ENCODE results near the gene ACOX3. TPM values are rescaled to one million over a fixed set of nuclear protein-coding genes. Genes with fewer than 3 reads are reported as not detected.

The ACOX3 gene
- polyA plus RNA-seq, 2 of the 4 experiments (the other 2 are of a cell fraction): 4.9 to 8.2 TPM

GRCh38 chr4:8381814-8382581 lies 58.5 kb downstream of the ACOX3 start (continued):
- TF ChIP-seq REST (IDR thresholded peaks at IDR 0.05): no peak
- no peak for TF ChIP-seq MAZ (IDR thresholded peaks at IDR 0.05; ENCODE audit: borderline replicate concordance, low read depth, low read length)
- no peak for TF ChIP-seq ZC3H11A (IDR thresholded peaks at IDR 0.05)
- no peak for TF ChIP-seq RNF2 (IDR thresholded peaks at IDR 0.05; ENCODE audit: borderline replicate concordance, low read depth)
- no peak for TF ChIP-seq FOSB (CRISPR knock-in tag; IDR thresholded peaks at IDR 0.05)
- TF ChIP-seq EHF (CRISPR knock-in tag; IDR thresholded peaks at IDR 0.05): no peak
- no peak for TF ChIP-seq MAFK (IDR thresholded peaks at IDR 0.05; ENCODE audit: partially characterized antibody)
- TF ChIP-seq ZNF302 (CRISPR knock-in tag; IDR thresholded peaks at IDR 0.05): no peak

GRCh38 chr4:8380511-8381415 lies 59.8 kb downstream of the ACOX3 start:
- TF ChIP-seq CEBPB (IDR thresholded peaks at IDR 0.05) (no peak), ZNF302 (CRISPR knock-in tag; IDR thresholded peaks at IDR 0.05) (no peak), TP53 (CRISPR knock-in tag; IDR thresholded peaks at IDR 0.05) (no peak), FOSL2 (IDR thresholded peaks at IDR 0.05) (no peak), FOSL2 (CRISPR knock-in tag; IDR thresholded peaks at IDR 0.05) (no peak), HMGXB4 (CRISPR knock-in tag; IDR thresholded peaks at IDR 0.05; ENCODE audit: borderline replicate concordance) (no peak), EHF (CRISPR knock-in tag; IDR thresholded peaks at IDR 0.05) (no peak), USF2 (IDR thresholded peaks at IDR 0.05) (no peak), POLR2AphosphoS2 (conservative IDR thresholded peaks at IDR 0.05; ENCODE audit: low read length) (no peak), MYC (IDR thresholded peaks at IDR 0.05; ENCODE audit: borderline replicate concordance, low read length) (no peak), ZSCAN20 (CRISPR knock-in tag; IDR thresholded peaks at IDR 0.05) (no peak), KDM1A (IDR thresholded peaks at IDR 0.05; ENCODE audit: low read depth) (no peak), RARB (CRISPR knock-in tag; IDR thresholded peaks at IDR 0.05) (no peak), E2F6 (IDR thresholded peaks at IDR 0.05; ENCODE audit: borderline replicate concordance, low read depth) (no peak), RNF2 (IDR thresholded peaks at IDR 0.05; ENCODE audit: borderline replicate concordance, low read depth) (no peak), NPAS2 (CRISPR knock-in tag; IDR thresholded peaks at IDR 0.05; ENCODE audit: borderline replicate concordance) (no peak), EHMT2 (IDR thresholded peaks at IDR 0.05; ENCODE audit: low read depth) (no peak)
- TF ChIP-seq, protein P1, sequence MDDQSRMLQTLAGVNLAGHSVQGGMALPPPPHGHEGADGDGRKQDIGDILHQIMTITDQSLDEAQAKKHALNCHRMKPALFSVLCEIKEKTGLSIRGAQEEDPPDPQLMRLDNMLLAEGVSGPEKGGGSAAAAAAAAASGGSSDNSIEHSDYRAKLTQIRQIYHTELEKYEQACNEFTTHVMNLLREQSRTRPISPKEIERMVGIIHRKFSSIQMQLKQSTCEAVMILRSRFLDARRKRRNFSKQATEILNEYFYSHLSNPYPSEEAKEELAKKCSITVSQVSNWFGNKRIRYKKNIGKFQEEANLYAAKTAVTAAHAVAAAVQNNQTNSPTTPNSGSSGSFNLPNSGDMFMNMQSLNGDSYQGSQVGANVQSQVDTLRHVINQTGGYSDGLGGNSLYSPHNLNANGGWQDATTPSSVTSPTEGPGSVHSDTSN (IDR thresholded peaks at IDR 0.05): no peak
- TF ChIP-seq, protein P2, sequence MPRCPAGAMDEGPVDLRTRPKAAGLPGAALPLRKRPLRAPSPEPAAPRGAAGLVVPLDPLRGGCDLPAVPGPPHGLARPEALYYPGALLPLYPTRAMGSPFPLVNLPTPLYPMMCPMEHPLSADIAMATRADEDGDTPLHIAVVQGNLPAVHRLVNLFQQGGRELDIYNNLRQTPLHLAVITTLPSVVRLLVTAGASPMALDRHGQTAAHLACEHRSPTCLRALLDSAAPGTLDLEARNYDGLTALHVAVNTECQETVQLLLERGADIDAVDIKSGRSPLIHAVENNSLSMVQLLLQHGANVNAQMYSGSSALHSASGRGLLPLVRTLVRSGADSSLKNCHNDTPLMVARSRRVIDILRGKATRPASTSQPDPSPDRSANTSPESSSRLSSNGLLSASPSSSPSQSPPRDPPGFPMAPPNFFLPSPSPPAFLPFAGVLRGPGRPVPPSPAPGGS (IDR thresholded peaks at IDR 0.05): no peak
- TF ChIP-seq, protein P3, sequence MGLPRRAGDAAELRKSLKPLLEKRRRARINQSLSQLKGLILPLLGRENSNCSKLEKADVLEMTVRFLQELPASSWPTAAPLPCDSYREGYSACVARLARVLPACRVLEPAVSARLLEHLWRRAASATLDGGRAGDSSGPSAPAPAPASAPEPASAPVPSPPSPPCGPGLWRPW (IDR thresholded peaks at IDR 0.05): no peak
- H3K27ac ChIP-seq: no peak overlapping the region
- DNase-seq (ENCODE audit: low read depth in 1 of 2, low spot score in 1 of 2) (no peak), FAIRE-seq (no peak), ATAC-seq (no peak)
- no peaks in the 10 kb centered on the region for H3K9me3 ChIP-seq
- ChIA-PET CTCF (interaction anchor here (2.1 kb wide), 1 partner anchor 22 kb away, joined by 6 read pairs; no protein-coding TSS in a partner anchor), POLR2A (no interaction called here)
- 96% methylated on average over 13 of the region's 22 CpGs for WGBS (ENCODE audit: missing lambda C conversion rate)
- no peaks in the 10 kb centered on the region for H3K4me1 ChIP-seq
- H3K4me2 ChIP-seq: no peak overlapping the region
- H3K4me3 ChIP-seq: no peak overlapping the region
